Activated gamma-delta T cell (primary cell): ENCODE results near the gene NTM.

Experiments
- DNase-seq: peaks from one replicate; lab custom pipeline; 2025; lab: John Stamatoyannopoulos, UW

Gene NTM

DNA sequence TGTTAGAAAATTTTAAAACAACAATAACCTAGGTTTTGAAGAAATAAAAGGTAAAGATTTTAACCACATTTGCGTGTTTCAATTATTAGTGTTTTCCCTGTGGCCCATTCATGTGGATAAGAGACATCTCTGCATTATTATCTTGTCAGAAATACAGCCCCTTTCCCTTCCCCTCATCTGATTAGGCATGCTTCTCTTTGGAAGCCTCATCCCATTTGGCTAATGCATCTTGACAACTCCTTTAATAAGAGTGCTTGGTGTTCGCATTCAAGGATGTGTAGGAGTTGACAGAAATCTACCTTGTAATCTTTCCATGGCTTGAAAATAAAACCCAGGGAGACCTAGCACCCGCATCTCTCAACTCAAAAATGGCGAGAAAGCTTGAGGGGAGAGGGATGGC is 635.5 kb downstream of the NTM start:
- no peak for DNase-seq

DNA sequence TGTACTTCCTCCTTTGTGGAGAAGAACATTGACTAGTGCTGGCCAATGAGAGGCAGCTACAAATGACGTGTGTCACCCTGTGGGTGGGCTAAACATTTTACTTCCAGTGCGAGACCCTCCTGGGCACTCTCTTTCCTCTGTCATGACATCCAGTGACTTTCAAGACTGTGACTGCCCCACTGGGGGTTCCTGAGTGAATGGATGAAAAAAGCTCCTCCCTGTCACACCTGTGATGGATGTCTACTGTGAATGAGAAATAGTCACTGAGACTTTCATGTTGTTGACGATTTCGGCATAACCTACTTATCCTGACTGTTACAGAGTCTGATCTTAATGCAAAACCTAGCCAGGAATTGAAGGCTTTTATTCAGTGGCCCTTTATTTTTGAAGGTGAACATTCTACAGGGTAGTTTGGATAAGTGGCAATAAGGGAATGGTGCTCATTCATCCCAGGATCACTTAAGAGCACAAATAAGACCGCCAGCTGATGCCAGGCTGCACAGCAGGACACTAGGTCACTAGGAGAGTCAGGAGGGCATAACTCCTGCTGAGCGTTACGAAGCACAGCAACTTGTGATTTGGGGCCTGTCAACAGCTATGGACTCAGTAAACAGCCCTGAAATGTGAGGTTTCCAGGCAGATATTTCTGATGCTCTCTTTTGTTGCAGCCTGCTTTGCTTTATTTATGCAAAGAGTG is 636.6 kb downstream of the NTM start:
- DNase-seq: no peak

DNA sequence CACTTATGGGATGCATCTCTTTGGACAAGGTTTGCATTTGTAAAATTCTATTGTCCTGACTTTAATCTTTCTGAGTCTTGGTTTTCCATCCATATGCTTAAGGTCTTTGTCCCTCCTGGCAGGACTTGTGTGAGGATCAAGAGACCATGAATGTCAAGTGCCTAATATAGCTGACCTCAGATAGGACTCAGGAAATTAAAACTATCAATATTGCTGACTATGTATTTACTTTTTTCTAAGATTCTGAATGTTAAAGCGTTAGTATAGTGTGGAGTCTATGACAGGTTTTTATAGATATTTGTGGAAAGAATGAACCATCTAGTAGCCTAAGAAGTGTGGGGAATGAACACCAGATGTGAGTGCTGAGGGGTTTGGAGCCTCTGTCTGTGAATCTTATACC is 637.8 kb downstream of the NTM start:
- no peak for DNase-seq

DNA sequence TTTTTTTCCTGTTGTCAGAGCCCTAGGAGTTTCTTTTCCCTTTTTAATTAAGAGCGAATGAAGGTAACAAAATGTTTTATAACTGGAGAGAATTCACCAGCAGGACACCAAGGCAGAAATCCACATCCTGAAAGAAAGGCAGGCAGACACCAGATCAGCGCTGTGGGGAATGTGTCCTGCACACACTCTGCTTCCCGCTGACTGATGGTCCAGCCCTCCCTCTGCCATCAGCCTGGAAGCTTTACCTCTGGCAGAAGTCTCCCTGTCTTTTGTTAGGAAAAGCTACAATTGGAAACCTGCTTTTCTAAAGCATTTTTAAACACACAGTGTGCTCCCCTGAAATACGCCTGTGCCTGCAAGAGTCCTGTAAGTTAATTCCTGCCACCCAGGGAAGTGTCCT is 638.5 kb downstream of the NTM start:
- no peak for DNase-seq

DNA sequence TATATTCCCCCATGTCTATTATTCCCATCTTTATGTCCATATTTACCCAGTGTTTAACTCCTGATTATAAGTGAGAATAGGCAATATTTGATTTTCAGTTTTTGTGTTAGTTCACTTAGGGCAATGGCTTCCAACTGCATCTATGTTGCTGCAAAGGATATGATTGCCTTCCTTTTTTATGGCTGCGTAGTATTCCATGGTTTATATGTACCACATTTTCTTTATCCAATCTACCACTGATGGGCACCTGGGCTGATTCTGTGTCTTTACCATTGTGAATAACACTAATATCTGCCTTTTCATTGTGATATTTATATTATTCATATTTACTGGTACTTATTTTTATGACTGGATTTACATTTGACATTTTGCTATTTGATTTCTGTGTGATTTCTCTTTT is 649.6 kb downstream of the NTM start:
- DNase-seq: no peak

DNA sequence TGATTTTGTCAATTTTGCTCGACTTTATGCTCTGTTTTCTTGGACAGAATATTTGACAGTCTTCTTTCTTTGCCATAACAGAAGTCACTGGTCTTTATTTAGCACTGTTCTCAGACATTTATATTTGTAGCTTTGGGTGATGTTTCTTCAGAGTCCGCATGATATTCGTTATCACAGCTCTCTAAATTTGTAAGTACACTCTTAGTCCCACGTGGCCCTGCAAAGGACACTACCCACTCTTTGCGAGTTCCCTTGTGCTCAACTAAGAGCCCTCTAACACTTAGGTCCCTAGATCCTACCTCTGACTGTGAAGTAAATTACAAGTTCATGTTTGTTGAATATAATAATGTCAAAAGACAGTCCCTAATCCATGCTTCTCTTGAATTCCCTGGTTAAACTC is 651.9 kb downstream of the NTM start:
- DNase-seq: no peak

DNA sequence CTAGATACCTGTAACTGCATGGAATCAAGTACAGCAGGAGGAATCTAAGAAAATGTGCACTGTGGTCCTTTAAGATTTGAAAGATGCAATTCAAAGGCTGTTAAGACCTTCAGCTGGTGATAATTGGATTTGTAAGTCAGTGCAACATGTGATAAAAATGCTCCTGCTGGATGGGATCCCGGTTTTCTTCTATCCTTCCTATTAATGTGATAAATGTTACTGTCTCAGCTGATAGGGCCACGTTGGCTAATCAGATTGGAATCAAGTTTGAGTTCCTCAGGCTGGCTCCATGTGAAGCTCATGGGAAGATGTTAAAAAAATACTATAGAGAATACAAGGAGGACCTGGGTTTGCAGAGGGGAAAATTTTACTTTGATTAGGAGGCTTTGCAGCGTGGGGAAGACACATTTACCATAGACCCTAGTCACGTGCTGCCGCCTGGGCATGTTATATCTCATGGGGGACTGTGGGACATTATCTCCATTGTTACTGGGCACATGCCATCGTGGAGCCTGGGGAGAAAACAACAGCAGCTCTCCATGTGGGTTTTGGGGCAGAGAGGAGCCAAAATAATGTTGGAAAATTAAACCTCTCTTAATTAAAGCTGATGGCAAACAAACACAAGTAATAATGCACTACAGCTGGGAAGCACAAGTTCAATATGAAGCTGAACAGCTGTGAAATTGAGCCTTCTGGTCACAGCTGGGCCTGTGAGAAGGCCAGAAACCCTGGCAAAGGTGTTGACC is 652.5 kb downstream of the NTM start:
- DNase-seq: no peak

DNA sequence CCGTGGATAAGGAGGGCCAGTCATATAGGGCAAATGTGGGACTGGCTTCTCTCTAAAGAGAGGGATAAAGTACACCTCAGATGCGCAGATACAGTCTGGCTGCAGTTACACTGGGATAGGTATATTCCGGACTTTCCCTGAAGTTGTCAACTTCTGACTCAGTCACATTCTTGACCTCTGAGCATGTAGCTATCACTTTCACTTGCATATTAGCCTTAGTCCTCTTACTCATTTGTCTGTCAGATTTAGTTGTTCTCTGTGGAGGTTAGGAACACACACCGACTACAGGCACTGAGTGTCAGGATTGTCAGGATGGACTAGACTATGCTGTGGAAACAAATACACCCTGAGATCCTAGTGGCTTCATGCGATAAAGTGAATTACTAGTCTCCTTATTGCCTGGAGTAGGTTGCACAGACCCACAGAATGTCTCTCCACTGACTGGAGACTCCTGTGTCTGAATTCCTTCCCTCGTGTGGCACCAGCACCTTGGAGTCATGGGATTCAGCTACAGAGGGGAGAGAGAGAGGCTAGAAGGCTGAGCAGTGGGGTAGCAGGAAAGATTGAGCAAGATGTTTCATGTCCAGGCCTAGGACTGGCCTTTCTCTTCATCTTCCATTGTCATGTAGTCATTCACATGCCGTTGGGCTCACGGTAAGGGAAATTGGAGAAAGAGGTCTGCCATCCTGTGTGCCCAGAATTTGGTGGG is 654.3 kb downstream of the NTM start:
- no peak for DNase-seq

DNA sequence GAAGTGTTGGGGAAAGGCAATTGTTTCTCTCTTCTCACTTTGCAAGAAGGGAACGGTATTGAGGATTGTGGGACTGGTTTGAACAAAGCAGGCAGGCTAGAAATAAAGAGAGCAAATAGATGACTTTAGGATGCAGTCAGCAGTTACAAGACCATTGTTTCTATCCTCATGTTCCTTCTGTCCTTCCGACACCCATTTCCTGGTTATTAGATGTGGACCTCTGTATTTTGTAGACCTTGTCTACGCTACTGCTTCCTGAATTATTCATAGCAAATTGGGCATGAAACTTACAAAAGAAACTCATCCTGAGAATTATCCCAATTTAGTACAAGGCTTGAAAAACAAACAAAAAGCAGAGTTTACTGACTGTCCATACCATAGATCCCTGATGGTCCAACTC is 656.3 kb downstream of the NTM start:
- DNase-seq: no peak

DNA sequence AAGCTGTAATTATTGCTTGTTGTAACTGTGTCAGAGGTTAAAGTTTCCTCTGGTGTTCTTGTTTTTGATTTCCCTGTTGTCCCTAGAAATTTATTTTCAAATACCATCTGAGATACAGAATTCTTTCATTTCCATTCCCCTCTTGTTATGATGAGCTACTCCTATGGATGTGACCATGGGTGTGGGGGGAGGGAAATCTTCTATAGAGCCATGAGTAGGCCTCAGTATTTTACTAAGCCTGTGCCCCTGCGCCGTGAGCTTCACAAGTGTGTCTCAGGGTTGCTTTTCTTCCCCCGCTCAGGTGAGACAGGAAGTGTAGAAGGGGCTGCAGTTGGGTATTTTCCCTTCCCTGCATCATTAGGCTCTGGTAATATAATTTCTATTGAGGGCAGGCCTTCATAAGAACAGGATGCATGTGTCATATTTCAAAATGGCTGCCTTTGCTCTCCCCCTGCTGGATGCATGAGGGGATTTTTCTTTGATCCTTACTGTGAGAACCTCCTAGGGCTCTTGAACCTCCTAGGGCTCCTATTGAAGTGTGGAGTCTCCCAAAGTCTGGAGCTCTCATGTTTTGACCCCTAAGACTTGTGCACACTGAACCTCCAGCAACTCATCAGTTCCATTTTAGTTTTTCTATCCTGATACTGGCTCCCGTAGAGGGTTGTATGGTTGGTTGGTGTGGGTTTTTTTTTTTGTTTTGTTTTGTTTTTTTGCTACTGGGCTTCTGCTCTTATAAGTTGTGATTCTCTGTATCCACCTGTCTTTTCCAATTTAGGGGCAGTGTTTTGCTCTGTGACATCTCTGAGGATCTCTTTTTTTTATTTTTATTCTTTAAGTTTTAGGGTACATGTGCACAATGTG is 658.2 kb downstream of the NTM start:
- DNase-seq: no peak

DNA sequence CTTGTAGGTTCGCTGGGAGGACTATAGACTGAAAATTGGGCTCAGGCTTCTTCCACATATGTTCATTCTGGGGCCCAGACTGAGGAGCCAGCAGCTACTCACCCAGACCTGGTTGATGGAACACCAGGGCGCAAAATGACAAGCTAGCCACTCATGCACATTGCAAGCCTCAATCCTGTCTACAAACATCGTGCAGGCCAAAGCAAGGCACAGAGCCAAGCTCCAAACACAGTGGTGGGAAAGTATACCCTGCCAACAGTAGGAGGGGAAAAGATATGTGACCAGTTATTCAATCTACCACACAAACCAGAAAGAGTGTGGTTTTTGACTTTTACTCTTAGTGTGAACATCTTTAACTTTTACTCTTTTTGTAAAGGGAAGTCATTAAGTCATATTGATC is 660.5 kb downstream of the NTM start:
- DNase-seq: no peak

DNA sequence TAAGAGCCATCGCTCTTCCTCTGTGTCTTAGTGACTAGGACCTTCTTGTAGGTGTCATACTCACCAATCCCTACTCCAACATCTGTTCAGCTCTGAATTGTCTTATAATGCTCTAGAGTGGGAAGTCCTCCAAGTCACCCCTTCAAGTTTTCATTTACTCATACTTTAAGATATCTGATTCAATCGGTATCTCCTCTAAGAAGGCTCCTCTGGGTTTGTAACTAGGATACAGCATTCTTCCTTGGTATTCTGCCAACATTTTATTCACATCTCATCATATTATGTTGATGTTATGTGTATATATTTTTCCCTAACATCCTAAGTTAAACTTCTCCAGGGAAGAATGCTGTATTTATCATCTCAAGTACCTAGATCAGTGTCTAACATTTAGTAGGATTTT is 662.1 kb downstream of the NTM start:
- no peak for DNase-seq

DNA sequence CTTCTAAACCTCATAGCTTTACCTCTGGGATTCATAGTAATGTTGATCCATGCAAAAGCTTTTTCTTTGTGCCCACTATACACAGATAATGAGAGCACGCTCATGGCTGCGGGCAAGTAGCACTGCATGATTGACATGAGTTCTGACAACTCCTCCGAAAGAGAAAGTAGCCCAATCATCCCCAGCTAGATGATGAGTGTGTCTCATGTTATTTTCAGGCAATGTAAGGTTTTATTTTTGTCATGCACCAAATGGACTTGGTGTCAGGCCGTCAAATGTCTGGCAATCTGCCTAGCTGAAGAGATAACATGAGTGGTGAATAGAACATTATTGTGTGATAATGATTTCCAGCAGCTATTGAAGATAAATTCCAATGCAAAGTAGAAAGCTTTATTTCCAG is 662.6 kb downstream of the NTM start:
- DNase-seq: no peak

DNA sequence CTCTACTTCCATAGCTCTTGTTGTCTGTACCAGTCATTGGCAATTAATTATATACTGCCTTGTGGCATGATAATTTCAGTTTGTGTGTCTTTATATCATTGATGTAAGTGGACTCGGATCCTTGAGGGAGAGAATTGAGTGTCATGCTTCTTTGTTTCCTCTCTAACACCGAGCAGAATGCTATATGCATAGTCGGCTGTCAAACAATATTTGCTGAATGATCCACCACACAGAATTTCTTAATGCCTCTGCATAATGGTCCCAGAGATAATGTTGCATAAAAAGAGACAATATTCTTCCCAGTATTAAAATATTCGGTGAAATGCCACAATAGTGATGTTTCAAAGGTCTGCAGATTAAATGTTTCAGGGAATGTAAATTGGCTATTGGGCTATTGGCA is 664.8 kb downstream of the NTM start:
- DNase-seq: no peak

DNA sequence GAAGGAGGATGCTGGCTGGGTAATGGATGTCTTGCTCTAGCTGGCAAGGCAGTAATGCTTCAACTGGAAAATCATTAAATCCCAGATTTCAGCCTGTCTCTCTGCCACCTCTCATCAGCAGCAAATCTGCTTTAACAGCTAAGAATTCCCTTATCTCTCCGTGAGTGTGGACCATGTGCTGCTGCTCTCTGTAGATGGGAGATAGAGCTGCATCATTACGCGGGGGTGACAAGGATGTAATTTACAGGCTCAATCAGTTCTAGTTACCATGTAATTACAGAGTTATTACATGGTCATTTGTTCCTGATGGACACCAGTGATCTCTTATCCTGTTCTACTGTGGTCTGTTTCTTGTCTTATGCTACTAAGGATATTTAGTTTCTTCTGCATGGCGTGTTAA is 665.4 kb downstream of the NTM start:
- DNase-seq: no peak

DNA sequence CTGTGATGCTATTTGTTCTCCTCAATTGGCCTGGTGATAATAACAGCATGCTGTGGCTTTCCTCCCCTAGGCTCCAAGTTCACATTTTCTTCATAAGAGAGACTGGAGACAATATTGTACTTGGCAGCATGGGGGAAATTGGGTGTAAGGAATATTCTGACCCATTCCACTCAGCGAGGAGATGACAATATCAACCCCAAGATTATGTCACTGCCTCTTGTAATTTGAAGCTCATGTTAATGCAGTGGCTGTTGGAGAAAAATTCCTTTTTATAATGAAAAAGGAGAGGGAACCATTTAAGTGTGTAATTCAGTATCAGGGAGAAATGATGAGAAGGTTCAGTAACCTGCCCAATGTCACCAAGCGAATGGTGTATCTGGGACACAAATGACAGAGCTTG is 665.8 kb downstream of the NTM start:
- DNase-seq: no peak

DNA sequence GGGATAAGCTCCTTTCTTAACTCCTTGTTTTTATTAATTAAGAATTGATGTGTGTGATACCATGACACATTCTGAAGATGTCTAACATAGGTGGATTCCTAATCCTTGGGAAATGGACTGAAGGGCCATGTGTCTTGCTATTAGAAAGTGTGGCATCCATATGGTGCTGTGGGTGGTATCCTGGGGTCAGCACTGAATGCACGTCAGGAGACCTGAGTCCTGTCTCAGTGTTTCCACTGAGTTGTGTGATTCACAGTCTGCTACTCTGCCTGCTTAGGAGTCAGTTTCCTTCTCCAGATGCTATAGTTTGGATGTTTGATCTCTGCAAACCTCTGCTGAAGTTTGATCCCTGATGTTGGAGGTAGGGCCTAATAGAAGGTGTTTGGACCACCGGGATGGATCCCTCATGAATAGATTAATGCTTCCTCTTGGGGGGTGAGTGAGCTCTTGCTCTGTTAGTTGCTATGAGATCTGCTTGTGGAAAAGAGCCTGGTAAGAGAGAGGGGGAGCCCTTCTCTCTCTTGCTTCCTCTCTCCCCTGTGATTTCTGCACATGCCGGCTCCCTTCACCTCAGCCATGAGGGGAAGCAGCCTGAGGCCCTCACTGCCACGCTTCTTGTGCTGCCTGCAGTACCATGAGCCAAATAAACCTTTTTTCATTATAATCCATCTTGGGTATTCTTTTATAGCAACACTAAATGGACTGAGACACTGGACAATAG is 666.5 kb downstream of the NTM start:
- no peak for DNase-seq

DNA sequence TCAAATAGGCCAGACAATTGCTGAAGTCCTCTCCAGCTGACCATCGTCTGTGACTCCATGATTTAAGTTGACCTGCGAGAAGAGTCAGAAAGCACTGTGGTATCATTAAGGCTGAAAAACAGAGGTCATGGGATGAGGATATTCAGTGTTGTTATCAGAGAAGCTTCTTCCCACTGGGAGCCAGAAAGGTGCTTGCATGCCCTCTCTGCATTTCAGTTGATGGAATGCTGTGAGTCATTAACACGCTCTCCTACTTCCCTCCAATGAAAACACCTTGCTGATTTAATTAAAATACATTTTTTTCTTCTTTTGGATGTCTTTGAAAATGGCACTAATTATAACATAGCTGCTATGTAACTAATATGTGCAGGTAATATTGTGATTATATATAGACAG is 667.0 kb downstream of the NTM start:
- no peak for DNase-seq

DNA sequence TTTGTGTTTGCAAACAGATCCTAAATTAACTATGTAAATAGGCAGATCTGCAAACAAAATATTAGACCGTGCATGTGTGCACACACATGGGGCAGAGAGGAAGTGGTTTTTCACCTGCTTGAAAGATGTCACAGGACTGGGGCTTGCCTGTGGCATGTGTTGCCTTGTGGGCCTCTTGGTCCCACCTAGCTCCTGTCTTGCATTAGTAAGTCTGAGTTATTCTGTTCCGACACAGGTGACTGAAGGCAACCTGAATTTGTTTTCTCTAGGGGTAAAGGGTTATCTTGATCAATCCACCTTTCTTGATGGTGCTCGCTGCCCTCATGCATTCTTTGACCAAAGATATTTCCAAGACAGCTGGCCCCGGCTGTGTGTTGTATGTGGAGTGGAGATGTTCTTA is 667.5 kb downstream of the NTM start:
- no peak for DNase-seq

DNA sequence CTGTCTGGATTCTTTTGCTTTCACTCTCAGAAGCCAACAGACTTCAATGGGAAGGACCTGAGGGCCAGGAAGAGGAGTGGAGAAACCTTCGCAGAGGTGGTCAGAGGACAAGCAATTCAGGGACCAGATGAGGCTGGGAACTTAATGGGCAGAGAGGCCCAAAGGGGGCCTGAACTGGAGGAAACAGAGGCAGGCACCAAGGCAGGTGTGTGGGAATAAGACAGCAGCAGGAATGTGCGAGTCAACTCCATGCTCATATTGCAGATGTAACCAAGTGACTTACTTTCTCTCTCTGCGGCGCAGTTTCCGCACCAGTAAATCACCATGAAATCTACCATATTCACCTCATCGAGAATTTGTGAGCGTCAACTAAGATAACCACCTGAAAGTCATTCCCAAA is 669.1 kb downstream of the NTM start:
- DNase-seq: no peak

DNA sequence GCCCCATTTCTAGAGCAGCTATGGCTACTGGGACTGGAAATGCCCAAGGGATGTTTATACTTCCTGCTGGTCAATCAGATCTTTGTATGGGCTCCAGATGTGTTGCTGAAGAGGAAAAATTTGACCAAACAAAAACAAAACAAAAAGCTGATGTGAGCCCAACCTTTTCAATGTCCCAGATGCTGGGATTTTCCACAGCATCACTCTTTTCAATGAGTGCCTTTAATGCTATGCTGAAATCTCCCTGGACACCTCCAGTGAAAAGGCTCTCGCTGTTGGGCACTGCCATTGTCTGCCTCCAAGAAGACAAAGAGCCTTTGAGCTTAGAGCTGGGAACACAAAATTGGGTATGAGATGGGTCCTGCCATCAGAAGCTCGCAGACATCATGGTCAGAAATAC is 671.9 kb downstream of the NTM start:
- no peak for DNase-seq

DNA sequence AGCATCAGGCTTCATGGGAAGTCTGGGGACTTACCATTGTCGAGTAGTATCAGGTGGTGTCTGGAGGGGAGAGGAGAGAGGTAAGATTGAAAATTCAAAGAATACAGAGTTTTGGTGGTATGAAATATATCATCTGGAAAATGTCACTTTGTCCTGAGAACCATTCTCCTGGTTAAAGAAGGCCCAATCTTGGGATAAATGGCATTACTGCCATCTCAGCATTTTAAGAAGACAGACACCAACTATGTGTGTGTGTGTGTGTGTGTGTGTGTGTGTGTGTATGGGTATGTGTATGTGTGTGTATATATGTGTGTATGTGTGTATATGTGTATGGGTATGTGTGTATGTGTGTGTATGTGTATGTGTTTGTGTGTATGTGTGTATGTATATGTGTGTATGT is 673.3 kb downstream of the NTM start:
- no peak for DNase-seq
